Right atrium auricular region (tissue), 2 donors: ENCODE measurements around the gene KATNB1. TPM values are rescaled to one million over a fixed set of nuclear protein-coding genes. Genes with fewer than 3 reads are reported as not detected.

ENCODE experiments used
- DNase-seq: peaks from one replicate; pipeline ENCODE4 v3.0.0-alpha.2; 2019; ENCODE audit warnings: low spot score
- H3K27ac ChIP-seq, 2 donors: fragments of 200-600 bp; sonication (generic); 1 replicate in 1 of 2; 2 replicates in 1 of 2; pipeline ENCODE4 v1.5.1; 2016 to 2019
- H3K27me3 ChIP-seq, 2 donors: fragments of 200-600 bp; sonication (generic); one replicate each; pipeline versions ENCODE4 v1.5.1 to v1.6.0; 2017 to 2019
- H3K36me3 ChIP-seq: fragments of 200-600 bp; sonication (generic); one replicate; pipeline ENCODE4 v1.5.1; 2016
- H3K4me1 ChIP-seq, 2 donors: fragments of 200-600 bp; sonication (generic); one replicate each; pipeline versions ENCODE4 v1.5.1 to v1.6.0; 2017 to 2019
- H3K4me3 ChIP-seq, 2 donors: fragments of 200-600 bp; sonication (generic); 1 replicate in 1 of 2; 2 replicates in 1 of 2; pipeline ENCODE4 v1.5.1; 2017 to 2019; ENCODE audit warnings: mild to moderate bottlenecking in 1 of 2, moderate library complexity in 1 of 2
- H3K9me3 ChIP-seq, 2 donors: fragments of 200-600 bp; sonication (generic); one replicate each; pipeline ENCODE4 v1.5.1; 2019
- total RNA-seq, 2 donors: library from RNA; depleted of rRNA; stranded (reverse); fragments of >200 nt; gene quantifications; one replicate each; pipeline ENCODE4 v1.1.0, GENCODE V29; 2016
- TF ChIP-seq, protein P1 (sequence below), 2 donors: fragments of 200-600 bp; sonication (generic); IDR thresholded peaks; one replicate each; pipeline ENCODE4 v1.5.1; 2019; ENCODE audit warnings: antibody characterized with exemption in 2 of 2

KATNB1 gene
- total RNA-seq, 2 donors from 2014 or later = 11.7 TPM

DNA sequence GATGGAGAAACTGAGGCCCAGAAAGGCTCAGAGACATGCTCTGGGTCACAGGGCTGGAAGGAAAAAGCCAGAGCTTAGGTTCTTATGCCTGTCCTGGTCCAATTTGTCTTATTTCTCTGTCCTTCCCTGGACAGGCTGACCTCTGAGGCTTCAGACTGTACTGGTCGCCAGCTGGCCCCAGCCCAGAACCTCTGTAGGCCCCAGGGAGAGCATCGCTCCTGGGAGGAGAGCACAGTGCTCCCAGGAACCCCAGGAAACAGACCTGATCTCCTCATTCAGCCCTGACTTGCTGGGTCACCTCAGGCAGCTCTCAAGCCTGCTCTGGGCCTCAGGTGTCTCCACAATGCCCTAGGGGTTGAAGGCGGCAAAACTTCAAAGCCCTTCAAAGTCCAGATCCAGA is 36.1 kb upstream of the KATNB1 start:
- no peak for DNase-seq
- H3K9me3 ChIP-seq = no peaks in the 10 kb centered on the region
- TF ChIP-seq, protein P1, sequence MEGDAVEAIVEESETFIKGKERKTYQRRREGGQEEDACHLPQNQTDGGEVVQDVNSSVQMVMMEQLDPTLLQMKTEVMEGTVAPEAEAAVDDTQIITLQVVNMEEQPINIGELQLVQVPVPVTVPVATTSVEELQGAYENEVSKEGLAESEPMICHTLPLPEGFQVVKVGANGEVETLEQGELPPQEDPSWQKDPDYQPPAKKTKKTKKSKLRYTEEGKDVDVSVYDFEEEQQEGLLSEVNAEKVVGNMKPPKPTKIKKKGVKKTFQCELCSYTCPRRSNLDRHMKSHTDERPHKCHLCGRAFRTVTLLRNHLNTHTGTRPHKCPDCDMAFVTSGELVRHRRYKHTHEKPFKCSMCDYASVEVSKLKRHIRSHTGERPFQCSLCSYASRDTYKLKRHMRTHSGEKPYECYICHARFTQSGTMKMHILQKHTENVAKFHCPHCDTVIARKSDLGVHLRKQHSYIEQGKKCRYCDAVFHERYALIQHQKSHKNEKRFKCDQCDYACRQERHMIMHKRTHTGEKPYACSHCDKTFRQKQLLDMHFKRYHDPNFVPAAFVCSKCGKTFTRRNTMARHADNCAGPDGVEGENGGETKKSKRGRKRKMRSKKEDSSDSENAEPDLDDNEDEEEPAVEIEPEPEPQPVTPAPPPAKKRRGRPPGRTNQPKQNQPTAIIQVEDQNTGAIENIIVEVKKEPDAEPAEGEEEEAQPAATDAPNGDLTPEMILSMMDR (IDR thresholded peaks at IDR 0.05) = no peak
- H3K4me1 ChIP-seq = no peaks in the 10 kb centered on the region
- H3K4me3 ChIP-seq = no peak overlapping the region
- H3K27ac ChIP-seq = no peak overlapping the region
- no peaks in the 10 kb centered on the region for H3K36me3 ChIP-seq
- H3K27me3 ChIP-seq = no peaks in the 10 kb centered on the region

DNA sequence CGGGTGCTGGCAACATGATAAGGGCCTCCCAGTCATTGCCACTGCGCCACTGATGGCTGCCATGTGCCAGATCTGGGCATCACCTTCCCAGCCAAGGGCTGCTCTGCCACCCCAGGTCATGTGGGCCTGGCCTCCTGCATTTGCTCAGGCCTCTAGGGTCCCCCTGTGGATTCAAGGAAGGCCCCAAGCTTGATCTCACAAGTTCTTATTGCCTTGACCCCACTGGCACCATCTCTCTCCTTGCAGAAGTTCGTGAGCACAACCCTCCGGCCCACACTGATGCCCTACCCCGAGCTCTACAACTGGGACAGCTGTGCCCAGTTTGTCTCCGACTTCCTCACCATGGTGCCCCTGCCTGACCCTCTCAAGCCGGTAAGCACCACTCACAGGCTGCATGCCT is 35.7 kb upstream of the KATNB1 start:
- TF ChIP-seq, protein P1 (IDR thresholded peaks at IDR 0.05) = no peak
- H3K27ac ChIP-seq = no peak overlapping the region

DNA sequence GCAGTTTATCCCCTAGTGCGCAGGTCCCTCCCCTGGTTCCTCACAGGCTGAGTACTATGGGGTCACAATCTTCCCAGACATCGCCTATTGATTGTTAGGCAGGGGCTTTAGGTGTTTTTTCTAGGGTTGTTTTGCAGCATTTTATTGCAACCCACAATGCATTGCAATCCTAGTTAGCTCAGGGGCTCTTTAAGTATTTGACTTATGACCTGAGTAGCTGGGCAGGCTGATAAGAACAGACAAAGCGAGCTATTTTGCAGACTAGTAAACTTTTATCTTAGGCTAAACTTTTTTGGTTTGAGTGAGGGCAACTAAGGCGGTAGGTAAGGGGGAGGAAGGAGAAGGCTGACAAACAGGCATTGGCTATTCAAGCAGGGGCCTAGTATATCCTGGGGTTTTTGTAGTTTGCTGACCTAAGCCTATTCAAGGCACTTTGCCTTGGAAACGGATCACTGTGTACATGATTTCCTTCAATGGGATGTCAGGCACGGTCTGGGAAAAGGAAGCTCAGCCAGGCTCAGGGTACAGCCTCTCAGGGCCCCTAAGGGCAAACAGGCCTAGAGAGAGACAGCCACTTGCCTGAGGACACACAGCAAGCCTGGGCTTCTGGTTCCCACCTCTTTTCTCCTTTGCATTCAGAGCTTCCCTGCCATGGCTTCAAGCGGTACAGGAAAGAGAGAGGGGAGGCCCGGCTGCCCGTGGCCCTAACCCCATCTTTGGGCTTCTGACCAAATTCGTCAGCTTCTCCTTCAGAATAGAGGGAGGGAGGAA is 34.6 kb upstream of the KATNB1 start:
- H3K27me3 ChIP-seq = no peaks in the 10 kb centered on the region
- no peaks in the 10 kb centered on the region for H3K4me1 ChIP-seq
- H3K9me3 ChIP-seq = no peaks in the 10 kb centered on the region
- no peak for DNase-seq
- H3K4me3 ChIP-seq = no peak overlapping the region
- H3K36me3 ChIP-seq = no peaks in the 10 kb centered on the region
- H3K27ac ChIP-seq = no peak overlapping the region
- TF ChIP-seq, protein P1 (IDR thresholded peaks at IDR 0.05) = no peak

More for the DNA sequence above, 35.7 kb upstream of the KATNB1 start:
- H3K4me1 ChIP-seq = no peaks in the 10 kb centered on the region
- H3K36me3 ChIP-seq = no peaks in the 10 kb centered on the region
- H3K4me3 ChIP-seq = no peak overlapping the region
- H3K9me3 ChIP-seq = no peaks in the 10 kb centered on the region
- H3K27me3 ChIP-seq = no peaks in the 10 kb centered on the region
- no peak for DNase-seq

DNA sequence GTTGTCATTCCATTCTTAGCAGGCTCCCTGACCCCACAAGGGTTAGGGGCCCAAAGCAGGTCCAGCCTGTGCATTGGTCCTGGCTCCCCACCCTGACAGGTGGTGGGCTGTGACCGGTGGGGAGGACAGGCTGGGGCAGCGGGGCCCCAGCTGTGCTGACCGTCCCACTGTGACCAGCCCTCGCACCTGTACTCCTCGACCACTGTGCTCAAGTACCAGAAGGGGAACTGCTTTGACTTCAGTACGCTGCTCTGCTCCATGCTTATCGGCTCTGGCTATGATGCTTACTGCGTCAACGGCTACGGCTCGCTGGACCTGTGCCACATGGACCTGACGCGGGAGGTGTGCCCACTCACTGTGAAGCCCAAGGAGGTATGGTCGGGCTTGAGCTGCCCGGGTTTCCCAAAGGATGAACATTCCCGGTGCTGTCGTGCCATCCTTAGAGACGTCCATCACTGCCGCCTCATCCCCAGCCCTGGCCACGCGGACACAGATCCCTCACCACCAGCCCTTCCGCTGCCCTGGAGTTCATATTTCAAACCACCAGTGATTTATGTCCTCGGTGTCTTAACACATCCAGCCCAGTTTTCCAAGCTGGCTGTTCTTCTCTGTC is 33.7 kb upstream of the KATNB1 start:
- Histone ChIP-seq H3K27ac (no peak overlapping the region), H3K9me3 (no peaks in the 10 kb centered on the region), H3K4me1 (no peaks in the 10 kb centered on the region), H3K4me3 (no peak overlapping the region), H3K36me3 (no peaks in the 10 kb centered on the region), H3K27me3 (no peaks in the 10 kb centered on the region)
- TF ChIP-seq, protein P1 (IDR thresholded peaks at IDR 0.05) = no peak
- no peak for DNase-seq

DNA sequence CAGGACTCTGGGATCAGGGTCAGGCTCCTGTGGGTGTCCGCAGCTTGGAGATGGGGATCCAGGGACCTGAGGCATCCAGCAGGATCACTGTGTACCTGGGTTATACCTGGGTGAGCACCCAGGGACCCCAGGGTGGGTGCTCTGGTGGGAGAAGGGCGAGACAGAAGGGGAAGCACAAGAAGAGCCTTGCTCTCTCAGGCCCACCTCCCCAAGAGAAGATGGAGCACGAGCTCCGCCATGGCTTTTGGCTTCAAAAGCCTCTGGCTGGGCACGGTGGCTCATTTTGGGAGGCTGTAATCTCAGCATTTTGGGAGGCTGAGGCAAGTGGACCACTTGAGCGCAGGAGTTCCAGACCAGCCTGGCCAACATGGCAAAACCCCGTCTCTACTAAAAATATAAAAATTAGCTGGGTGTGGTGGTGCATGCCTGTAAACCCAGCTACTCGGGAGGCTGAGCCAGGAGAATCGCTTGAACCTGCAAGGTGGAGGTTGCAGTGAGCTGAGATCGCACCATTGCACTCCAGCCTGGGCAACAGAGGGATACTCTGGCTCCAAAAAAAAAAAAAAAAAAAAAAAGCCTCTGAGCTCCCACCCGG is 32.1 kb upstream of the KATNB1 start:
- Histone ChIP-seq H3K27me3 (no peaks in the 10 kb centered on the region), H3K27ac (no peak overlapping the region), H3K9me3 (no peaks in the 10 kb centered on the region), H3K4me3 (no peak overlapping the region), H3K4me1 (no peaks in the 10 kb centered on the region), H3K36me3 (no peaks in the 10 kb centered on the region)
- TF ChIP-seq, protein P1 (IDR thresholded peaks at IDR 0.05) = no peak
- no peak for DNase-seq
